Prostate gland (tissue), 2 donors: ENCODE results near the gene MDH1B. TPM values are rescaled to one million over a fixed set of nuclear protein-coding genes. Genes with fewer than 3 reads are reported as not detected.

Source experiments
- DNase-seq: peaks from one replicate; pipeline ENCODE4 v3.0.0-alpha.2; 2019; ENCODE audit warnings: low spot score
- H3K27ac ChIP-seq, 2 donors: fragments of 200-600 bp; sonication (generic); 2 replicates each; pipeline ENCODE4 v1.5.1; 2017 to 2019
- H3K27me3 ChIP-seq: fragments of 200-600 bp; sonication (generic); replicated peaks from 2 replicates; pipeline ENCODE4 v1.5.1; 2019; ENCODE audit not compliant: insufficient read depth
- H3K36me3 ChIP-seq, 2 donors: fragments of 200-600 bp; sonication (generic); 1 replicate in 1 of 2; 2 replicates in 1 of 2; pipeline versions ENCODE4 v1.5.1 to v1.8.1; 2017 to 2019
- H3K4me1 ChIP-seq: fragments of 200-600 bp; sonication (generic); replicated peaks from 2 replicates; pipeline ENCODE4 v1.5.1; 2019
- H3K4me3 ChIP-seq, 2 donors: fragments of 200-600 bp; sonication (generic); 2 replicates each; pipeline ENCODE4 v1.5.1; 2017 to 2019
- H3K9me3 ChIP-seq: fragments of 200-600 bp; sonication (generic); 2 replicates; pipeline ENCODE4 v1.5.1; 2017
- POLR2A ChIP-seq: fragments of 450-650 bp; IDR thresholded peaks from one replicate; pipeline ENCODE4 v1.6.1; 2016; ENCODE audit warnings: antibody characterized with exemption, mild to moderate bottlenecking
- POLR2AphosphoS5 ChIP-seq: sonication (generic); formaldehyde crosslinking; IDR thresholded peaks from one replicate; pipeline ENCODE4 v1.6.1; 2017; ENCODE audit warnings: antibody characterized with exemption
- WGBS: methylation state at CpG from one replicate; pipeline ENCODE4 v1.1.5; 2018; 5-methylcytosine and 5-hydroxymethylcytosine counted together
- intact Hi-C: fragments of 100-400 bp; cut with DNase I; formaldehyde crosslinking; loops from one replicate; pipeline ENCODE4 v1.14.2; 2022
- total RNA-seq, 2 donors: library from RNA; depleted of rRNA; stranded (reverse); fragments of >200 nt; gene quantifications; one replicate each; pipeline ENCODE4 v1.1.0, GENCODE V29; 2016
- TF ChIP-seq, protein P1 (sequence below), 4 experiments: fragments of 200-600 bp in 2 of 4; fragments of 450-650 bp in 2 of 4; sonication (generic) in 2 of 4; IDR thresholded peaks; 1 replicate in 3 of 4; 2 replicates in 1 of 4; pipeline ENCODE4 v1.5.1; 2016 to 2019; ENCODE audit warnings: antibody characterized with exemption in 4 of 4, mild to moderate bottlenecking in 2 of 4, moderate library complexity in 2 of 4

The MDH1B gene
- total RNA-seq, 2 donors from 2014 or later = 0.82 to 6.2 TPM

DNA sequence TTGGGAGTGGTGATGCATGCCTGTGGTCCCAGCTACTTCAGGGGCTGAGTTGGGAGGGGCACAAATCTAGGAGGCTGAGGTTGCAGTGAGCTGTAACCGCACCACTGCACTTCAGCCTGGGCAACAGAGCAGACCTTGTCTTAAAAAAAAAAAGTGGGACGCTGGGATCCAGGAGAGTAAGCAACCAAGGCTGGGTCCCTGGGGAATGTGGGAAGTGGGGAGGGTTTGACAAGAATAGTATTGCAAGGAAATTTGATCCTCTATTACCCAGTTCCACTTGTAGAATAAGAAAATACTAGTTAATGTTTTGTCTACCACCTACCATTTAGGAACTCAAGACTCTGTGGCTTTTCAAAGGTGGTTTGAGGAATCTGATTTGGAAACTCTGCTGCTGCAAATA is 25.9 kb downstream of the MDH1B start:
- H3K9me3 ChIP-seq = no peaks in the 10 kb centered on the region
- WGBS = 64% methylated on average over 2 of the region's 2 CpGs
- H3K4me3 ChIP-seq = no peak overlapping the region
- no peaks in the 10 kb centered on the region for H3K36me3 ChIP-seq
- TF ChIP-seq POLR2A (no peak), POLR2AphosphoS5 (no peak)
- TF ChIP-seq, protein P1, sequence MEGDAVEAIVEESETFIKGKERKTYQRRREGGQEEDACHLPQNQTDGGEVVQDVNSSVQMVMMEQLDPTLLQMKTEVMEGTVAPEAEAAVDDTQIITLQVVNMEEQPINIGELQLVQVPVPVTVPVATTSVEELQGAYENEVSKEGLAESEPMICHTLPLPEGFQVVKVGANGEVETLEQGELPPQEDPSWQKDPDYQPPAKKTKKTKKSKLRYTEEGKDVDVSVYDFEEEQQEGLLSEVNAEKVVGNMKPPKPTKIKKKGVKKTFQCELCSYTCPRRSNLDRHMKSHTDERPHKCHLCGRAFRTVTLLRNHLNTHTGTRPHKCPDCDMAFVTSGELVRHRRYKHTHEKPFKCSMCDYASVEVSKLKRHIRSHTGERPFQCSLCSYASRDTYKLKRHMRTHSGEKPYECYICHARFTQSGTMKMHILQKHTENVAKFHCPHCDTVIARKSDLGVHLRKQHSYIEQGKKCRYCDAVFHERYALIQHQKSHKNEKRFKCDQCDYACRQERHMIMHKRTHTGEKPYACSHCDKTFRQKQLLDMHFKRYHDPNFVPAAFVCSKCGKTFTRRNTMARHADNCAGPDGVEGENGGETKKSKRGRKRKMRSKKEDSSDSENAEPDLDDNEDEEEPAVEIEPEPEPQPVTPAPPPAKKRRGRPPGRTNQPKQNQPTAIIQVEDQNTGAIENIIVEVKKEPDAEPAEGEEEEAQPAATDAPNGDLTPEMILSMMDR (IDR thresholded peaks at IDR 0.05) = no peak
- DNase-seq = no peak
- H3K4me1 ChIP-seq = no peaks in the 10 kb centered on the region
- intact Hi-C loops = no loop called here
- H3K27me3 ChIP-seq = no peaks in the 10 kb centered on the region
- no peak overlapping the region for H3K27ac ChIP-seq

DNA sequence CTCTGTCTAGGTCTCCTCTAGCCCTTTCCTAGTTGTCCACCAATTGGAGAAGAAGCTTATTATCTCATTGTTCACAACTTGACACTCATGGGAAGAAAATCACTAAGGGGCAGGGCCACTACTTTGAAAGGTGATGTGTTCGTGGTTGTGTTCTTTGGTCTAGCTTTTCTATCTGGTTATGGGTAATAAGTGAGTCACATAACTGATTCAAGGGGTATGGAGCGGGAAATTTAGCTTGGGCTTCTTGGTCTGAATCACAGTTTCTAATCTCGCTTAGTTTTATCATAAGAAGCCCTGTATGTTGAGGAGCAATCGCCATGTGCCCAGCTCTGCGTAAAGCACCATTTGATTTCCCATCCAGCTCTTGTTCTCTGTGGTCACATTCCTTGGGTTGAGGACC is 28.2 kb downstream of the MDH1B start:
- no peaks in the 10 kb centered on the region for H3K27me3 ChIP-seq
- H3K9me3 ChIP-seq = no peaks in the 10 kb centered on the region
- intact Hi-C loops = no loop called here
- H3K27ac ChIP-seq = no peak overlapping the region
- 94% methylated on average over 5 of the region's 5 CpGs for WGBS
- DNase-seq = no peak
- TF ChIP-seq POLR2AphosphoS5 (no peak), POLR2A (no peak)
- TF ChIP-seq, protein P1 (IDR thresholded peaks at IDR 0.05) = no peak
- H3K4me3 ChIP-seq = no peak overlapping the region
- H3K4me1 ChIP-seq = no peaks in the 10 kb centered on the region
- no peaks in the 10 kb centered on the region for H3K36me3 ChIP-seq

DNA sequence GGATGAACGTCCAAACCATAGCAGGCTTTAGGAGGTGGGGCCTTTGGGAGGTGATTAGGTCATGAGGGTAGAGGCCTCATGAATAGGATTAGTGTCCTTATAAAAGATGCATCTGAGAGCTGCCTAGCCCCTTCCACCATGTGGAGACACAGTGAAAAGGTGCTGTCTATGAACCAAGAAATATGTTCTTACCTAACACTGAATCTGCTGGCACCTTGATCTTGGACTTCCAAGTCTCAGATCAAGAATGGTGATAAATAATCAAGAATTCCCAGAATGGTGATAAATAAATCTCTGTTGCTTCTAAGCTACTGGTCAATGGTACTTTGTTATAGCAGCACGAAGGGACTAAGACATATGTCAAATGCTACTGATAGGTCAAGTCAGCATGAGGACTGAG is 31.8 kb downstream of the MDH1B start:
- Histone ChIP-seq H3K27me3 (no peaks in the 10 kb centered on the region), H3K9me3 (no peaks in the 10 kb centered on the region), H3K27ac (no peak overlapping the region), H3K36me3 (no peaks in the 10 kb centered on the region), H3K4me1 (no peaks in the 10 kb centered on the region), H3K4me3 (no peak overlapping the region)
- DNase-seq = no peak
- TF ChIP-seq POLR2AphosphoS5 (no peak), POLR2A (no peak)
- TF ChIP-seq, protein P1 (IDR thresholded peaks at IDR 0.05) = no peak
- 88% methylated on average over 2 of the region's 2 CpGs for WGBS
- intact Hi-C loops = no loop called here

DNA sequence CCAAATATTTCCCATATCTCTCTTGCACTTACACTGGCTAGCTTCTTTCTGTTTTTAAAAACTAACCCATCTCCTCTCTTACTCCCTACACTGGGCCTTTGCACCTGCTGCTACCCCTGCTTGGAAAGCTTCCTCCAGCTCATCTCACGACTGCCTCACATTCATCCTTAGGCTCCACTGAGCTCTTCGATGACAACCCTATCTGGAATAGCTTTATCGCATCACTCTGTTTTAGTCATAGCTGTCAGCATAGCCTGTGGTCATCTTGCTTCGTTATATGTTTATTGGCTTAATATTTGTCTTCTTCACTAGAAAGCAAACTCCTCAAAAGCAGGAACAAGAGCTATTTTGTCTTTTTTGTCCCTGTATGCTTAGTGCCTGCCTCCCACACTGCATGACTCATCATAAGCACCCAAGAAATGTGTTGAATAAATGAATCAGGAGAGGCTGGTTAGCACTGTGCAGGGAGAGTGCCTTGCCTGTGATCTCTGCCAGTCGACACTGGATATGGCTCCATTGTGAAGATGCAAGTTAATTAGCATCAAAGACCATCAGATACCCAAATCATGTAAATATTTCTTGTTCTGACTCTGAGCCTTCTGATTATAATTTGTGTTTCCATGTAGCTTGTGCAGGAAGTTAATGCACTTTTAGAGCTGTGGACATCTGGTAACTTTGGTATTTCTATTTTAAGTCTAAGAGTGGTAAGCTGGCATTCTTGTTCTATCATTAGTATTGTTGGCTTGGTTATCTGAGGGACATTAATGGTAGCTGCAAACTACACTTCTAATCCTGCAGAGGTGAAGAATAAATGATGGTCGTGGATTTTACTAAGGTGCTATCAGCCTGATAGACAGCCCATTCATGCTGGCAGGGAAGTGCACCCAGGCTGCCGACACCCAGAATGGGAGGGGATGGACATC is 36.6 kb downstream of the MDH1B start:
- 73% methylated on average over 7 of the region's 7 CpGs for WGBS

More for the DNA sequence above, 36.6 kb downstream of the MDH1B start:
- no peaks in the 10 kb centered on the region for H3K36me3 ChIP-seq
- no peak for TF ChIP-seq POLR2AphosphoS5
- no peak for TF ChIP-seq POLR2A
- TF ChIP-seq, protein P1 (IDR thresholded peaks at IDR 0.05) = no peak
- H3K9me3 ChIP-seq = no peaks in the 10 kb centered on the region
- no peak overlapping the region for H3K4me3 ChIP-seq
- H3K4me1 ChIP-seq = no peaks in the 10 kb centered on the region
- no peak overlapping the region for H3K27ac ChIP-seq
- intact Hi-C loops = no loop called here
- H3K27me3 ChIP-seq = no peaks in the 10 kb centered on the region
- DNase-seq = no peak
